GM12891 (cell line): Measurements from ENCODE around the gene NUP85.
A peak's percentile ranks its signal among the peaks of the same experiment; 100 is the strongest.

Experiments
- DNase-seq: peaks from one replicate; pipeline ENCODE4 v3.0.0; 2011; ENCODE audit warnings: low spot score; ENCODE audit not compliant: insufficient read length
- FAIRE-seq: peaks from 2 replicates; lab custom pipeline; 2011; peaks lifted over from hg19 to GRCh38; lab: Jason Lieb, UNC
- PAX5 ChIP-seq: IDR thresholded peaks from 2 replicates; pipeline ENCODE4 v1.6.1; 2011; ENCODE audit warnings: low read length, moderate library complexity, mild to moderate bottlenecking; ENCODE audit not compliant: insufficient read depth, severe bottlenecking
- POLR2A ChIP-seq: IDR thresholded peaks from 2 replicates; pipeline ENCODE4 v1.6.1; 2011; ENCODE audit warnings: low read depth, low read length, control low read depth
- POLR2AphosphoS5 ChIP-seq: IDR thresholded peaks from 2 replicates; pipeline ENCODE4 v1.6.1; 2011; ENCODE audit warnings: low read depth, low read length, control low read depth
- POU2F2 ChIP-seq: IDR thresholded peaks from 2 replicates; pipeline ENCODE4 v1.6.1; 2011; ENCODE audit warnings: low read depth, mild to moderate bottlenecking, control low read depth, low read length, moderate library complexity
- SPI1 ChIP-seq: IDR thresholded peaks from 2 replicates; pipeline ENCODE4 v1.6.1; 2011; ENCODE audit warnings: low read depth, low read length, control low read depth
- TAF1 ChIP-seq: IDR thresholded peaks from 2 replicates; pipeline ENCODE4 v1.6.1; 2011; ENCODE audit warnings: low read depth, low read length, control low read depth

Gene NUP85

GRCh38 chr17:75239778-75240393 lies 34.4 kb downstream of the NUP85 start:
- peak; percentile 8; the same call in 1 of the 2 replicates for TF ChIP-seq POLR2A
- TF ChIP-seq POU2F2 = no peak
- no peak for DNase-seq
- no peak for FAIRE-seq

GRCh38 chr17:75240394-75241142 lies 35.1 kb downstream of the NUP85 start:
- TF ChIP-seq POU2F2 (no peak), TAF1 (no peak), POLR2AphosphoS5 (no peak), POLR2A (no peak), PAX5 (no peak), SPI1 (no peak)
- FAIRE-seq (no peak), DNase-seq (peak; percentile 58)

GRCh38 chr17:75241143-75241430 lies 35.6 kb downstream of the NUP85 start:
- DNase-seq = no peak
- TF ChIP-seq POU2F2 = no peak
- TF ChIP-seq SPI1 = no peak
- TF ChIP-seq POLR2AphosphoS5 = no peak; the same call in 1 of the 2 replicates
- no peak for TF ChIP-seq TAF1
- no peak for TF ChIP-seq POLR2A
- no peak for TF ChIP-seq PAX5
- FAIRE-seq = no peak

- TF ChIP-seq POU2F2 = no peak
- no peak for TF ChIP-seq POLR2A
- TF ChIP-seq TAF1 = no peak
- no peak for TF ChIP-seq POLR2AphosphoS5
- TF ChIP-seq PAX5 = no peak
- no peak for TF ChIP-seq SPI1
- FAIRE-seq = no peak
Measured at GRCh38 chr17:75241502-75241901, 36.0 kb downstream of the NUP85 start.

GRCh38 chr17:75241996-75242460 lies 36.5 kb downstream of the NUP85 start:
- no peak for FAIRE-seq
- DNase-seq = no peak
- no peak for TF ChIP-seq POLR2AphosphoS5
- TF ChIP-seq SPI1 = no peak
- no peak for TF ChIP-seq POU2F2
- TF ChIP-seq PAX5 = no peak
- no peak for TF ChIP-seq TAF1
- no peak for TF ChIP-seq POLR2A

More at GRCh38 chr17:75241502-75241901, 36.0 kb downstream of the NUP85 start:
- DNase-seq = no peak

- no peak for FAIRE-seq
- no peak for TF ChIP-seq POLR2A
- no peak for TF ChIP-seq POU2F2
- no peak for TF ChIP-seq PAX5
- TF ChIP-seq TAF1 = no peak
- TF ChIP-seq POLR2AphosphoS5 = no peak
- no peak for TF ChIP-seq SPI1
- DNase-seq = no peak
Measured at GRCh38 chr17:75242461-75243042, 37.1 kb downstream of the NUP85 start.

GRCh38 chr17:75244133-75244866 lies 38.8 kb downstream of the NUP85 start:
- DNase-seq (no peak), FAIRE-seq (peak; percentile 72)
- TF ChIP-seq PAX5 (no peak), SPI1 (peak; percentile 60)

GRCh38 chr17:75245011-75245410 lies 39.5 kb downstream of the NUP85 start:
- DNase-seq (no peak), FAIRE-seq (no peak)
- TF ChIP-seq PAX5 (no peak), SPI1 (no peak), TAF1 (no peak), POLR2A (no peak), POLR2AphosphoS5 (no peak), POU2F2 (no peak)

GRCh38 chr17:75246404-75246803 lies 40.9 kb downstream of the NUP85 start:
- FAIRE-seq (no peak), DNase-seq (no peak)
- TF ChIP-seq TAF1 (no peak), POLR2AphosphoS5 (no peak), SPI1 (no peak), POLR2A (no peak), PAX5 (no peak), POU2F2 (no peak)
